Pulmonary artery endothelial cell (primary cell): ENCODE measurements around the gene MYDGF. TPM values are rescaled to one million over a fixed set of nuclear protein-coding genes. Genes with fewer than 3 reads are reported as not detected.
"Not testable (repeated sequence)": the region's sequence is repeated elsewhere in the genome, so short reads cannot be mapped to it uniquely, and the experiment has no call there.

Experiments used
- DNase-seq: peaks from one replicate; pipeline ENCODE4 v3.0.0-alpha.2; 2011; ENCODE audit warnings: low read depth, low spot score
- total RNA-seq: library from RNA; depleted of rRNA; stranded (reverse); fragments of >200 nt; gene quantifications from 2 replicates; pipeline ENCODE4 v1.2.3, GENCODE V29; 2014

Gene MYDGF
- total RNA-seq, 1 donor from 2014 or later = 242 TPM

DNA sequence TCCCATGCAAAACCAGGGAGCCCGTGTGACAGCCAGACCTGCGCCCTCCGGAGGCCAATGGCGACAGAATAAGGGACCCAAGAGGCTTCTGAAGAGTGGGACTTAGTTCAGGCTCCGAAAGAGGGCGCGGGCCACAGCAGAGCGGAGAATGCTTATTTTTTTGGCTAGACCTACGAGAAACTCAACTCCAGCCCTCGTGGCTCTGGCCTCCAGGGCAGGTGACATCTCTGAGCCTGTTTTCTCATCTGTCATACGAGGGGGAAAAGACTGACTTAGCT lies 30.5 kb upstream of the MYDGF start:
- no peak for DNase-seq

DNA sequence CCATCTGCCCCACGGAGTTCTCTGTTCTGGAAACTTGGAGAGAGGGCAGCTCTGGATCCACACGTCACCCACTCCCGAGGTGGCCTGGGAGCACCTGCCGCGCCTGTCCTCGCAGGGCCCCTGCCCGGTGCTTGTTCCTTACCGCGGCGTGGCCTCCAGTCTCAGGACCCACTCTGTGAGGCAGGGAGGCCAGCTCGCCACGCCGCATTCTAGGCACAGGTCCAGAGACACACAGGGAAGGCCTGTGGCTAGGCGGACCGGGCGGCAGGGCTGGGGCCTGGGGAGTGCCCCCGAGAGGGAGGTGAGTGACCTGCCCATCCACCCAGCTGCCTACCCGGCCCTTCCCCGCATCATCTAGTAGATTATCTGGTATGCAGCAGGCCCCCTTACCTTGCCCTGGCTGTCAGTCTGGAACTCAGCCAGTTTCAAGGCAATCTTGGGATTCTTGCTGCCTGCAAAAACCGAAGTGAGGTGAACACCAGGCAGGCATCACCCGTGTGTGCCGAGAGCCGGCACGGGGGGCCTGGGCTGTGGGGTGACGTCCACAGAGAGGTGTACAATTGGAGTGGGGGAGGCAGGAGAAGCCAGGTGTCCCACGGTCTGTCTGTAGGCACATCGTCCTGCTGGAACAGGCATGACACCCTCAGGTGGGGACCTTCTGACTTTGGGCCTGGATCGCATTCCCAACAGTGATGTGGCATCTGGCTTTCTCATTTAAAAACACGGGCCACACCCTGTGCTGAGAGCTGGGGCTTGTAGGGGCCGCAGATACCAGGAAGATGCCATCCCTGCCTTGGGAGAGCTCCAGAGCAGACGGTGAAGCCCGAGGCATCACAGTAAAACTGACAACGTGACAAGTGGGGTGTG lies 29.9 kb upstream of the MYDGF start:
- DNase-seq = no peak

DNA sequence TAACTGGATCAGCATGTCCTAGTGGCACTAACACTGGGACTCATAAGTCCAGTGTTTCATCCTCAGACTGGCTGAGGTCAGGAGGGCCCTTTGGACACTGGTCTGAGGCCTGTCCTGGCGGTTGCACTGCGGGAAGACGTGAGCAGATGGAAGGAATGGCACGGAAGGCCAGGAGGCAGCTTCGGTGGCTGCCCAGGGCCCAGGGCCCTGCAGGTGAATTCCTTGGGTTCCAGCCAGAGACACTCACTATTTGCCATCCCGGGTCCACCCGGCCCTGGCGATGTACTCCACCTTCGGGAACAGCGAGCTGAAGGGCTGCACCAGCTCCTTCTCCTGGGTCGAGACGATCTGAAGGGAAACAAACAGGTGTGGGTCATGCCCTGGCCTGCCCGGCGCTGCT lies 27.2 kb upstream of the MYDGF start:
- DNase-seq = no peak

DNA sequence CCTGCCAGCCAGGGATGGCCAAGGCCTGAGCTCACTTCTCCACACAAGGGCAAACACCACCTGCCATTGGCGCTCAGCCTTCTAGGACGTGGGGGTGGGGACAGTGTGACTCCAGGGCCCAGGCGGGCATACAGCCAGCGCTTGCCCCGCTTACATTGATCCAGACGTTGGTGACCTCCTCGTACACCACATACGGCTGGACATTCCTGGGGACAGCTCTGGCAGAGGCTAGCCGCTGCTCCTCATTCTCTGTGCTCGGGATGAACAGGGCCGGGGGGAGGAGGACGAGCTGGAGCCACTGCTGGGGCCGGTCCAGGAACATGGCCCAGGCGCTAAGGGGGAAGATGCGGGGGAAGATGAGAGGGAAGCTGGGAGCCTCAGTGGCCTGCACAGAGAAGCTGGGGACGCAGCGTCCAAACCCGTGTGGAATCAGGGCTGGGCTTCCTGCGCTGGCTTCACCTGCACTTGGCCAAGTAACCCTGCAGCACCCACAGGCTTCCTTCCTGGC lies 25.1 kb upstream of the MYDGF start:
- DNase-seq = no peak

DNA sequence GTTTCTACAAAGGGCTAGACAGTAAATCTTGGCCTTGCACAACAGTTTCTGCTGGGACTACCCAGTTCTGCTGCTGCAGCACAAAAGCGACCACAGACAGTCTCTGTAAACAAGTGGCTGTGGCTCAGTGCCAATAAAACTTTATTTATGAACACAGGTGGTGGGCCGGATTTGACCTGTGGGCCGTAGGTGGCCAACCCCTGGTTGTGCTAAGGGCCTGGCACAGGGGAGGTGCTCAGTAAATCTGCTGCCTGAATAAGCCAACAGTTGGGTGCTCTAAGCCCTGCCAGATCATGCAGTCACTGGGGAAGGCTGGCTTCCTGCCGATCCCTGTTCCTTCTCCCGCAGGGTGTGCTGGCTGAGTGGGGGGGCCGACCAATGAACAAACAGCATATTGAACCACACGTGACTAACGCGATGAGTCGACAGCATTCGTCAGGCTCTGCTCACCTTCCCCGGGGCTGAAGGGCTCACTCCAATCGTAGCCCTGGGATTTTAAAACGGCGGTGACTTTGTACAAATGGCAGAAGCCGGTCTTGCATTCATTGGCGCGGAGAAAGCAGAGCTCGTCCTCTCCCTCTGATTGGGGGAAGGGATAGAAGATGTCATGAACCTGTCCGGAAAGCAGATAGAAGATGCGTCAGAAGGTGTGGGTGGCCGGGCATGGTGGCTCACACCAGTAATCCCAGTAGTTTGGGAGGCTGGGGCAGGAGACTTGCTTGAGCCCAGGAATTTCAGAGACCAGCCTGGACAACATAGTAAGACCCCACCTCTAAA lies 24.3 kb upstream of the MYDGF start:
- peak; percentile 71 for DNase-seq

DNA sequence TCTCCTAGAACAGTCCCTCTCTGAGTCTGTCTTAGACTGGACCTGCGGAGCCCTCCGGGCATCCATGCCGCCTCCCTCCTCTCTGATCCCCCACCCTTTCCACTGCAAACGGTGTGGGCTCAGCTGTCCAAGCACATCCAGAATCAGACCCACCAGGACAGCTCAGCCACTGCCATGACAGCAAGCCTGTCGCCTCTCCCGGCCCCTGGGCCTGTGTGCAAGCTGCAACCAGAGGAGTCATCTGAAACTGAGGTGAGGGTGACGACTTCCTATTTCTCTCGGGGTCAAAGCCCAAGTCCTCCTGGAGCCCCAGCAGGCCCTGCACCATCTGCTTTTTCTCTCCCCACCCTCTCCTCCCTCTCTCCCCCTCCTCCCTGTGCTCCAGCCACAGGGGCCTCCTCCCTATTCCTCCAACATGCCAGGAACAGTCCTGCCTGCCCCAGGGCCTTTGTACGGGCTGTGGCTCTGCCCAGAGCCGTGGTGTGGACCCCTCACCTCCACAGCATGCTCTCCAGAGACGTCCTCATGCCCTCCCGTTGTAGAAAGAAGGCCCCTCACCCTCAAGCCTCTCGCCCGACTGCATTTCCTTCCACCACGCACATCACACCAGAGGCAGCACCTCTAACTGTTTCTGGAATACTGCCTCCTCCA lies 23.5 kb upstream of the MYDGF start:
- DNase-seq = no peak

DNA sequence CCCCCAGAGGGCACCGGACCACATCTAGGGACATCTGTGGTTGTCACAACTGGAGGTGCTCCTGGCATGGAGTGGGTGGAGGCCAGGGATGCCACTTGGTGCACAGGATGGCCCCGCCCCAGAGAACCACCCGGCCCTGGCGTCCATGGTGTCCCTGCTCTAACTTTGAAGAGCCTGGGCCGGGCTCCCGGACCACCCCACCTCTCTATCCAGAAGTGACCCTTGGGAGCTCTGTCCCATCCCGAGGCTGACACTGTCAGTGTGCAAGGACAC lies 22.9 kb upstream of the MYDGF start:
- DNase-seq = no peak

DNA sequence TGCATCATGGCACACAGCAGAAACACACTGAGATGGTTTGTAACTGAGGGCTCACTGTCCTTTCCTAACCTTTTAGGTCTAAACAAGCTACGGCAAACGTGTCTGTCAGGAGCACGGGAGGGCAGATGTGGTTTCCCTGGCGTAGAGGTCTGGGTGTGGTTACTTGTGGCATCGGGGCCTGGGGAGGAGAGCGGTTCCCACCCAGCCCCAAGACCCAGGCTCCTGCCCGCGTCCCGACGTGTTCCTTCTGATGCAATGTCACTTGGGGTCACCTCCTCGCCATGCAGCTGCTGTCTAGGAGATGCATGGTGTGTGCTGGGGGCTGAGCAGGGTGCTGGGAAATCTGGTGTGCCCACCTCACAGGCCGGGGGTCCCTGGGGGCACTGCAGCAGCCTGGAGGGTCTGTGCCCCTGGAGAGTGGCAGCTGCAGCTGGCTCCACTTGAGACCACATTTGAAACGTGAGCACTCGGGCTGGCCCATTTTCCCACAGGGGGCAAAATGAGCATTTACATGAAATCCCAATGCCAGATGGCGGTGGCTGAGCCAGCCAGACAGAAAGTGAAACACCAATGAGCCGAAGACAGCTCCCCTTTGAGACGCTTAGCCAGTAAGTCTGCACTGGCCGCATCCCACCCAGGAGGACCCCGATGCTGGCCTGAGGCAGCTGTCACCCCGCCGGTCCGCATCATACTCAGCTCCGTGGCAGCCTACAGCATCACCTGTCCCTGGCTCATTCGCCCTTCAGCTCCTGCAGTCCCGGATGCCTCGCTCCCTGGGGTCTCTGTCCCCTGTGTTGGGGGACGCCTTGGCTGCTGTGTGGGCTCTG lies 22.3 kb upstream of the MYDGF start:
- no peak for DNase-seq

DNA sequence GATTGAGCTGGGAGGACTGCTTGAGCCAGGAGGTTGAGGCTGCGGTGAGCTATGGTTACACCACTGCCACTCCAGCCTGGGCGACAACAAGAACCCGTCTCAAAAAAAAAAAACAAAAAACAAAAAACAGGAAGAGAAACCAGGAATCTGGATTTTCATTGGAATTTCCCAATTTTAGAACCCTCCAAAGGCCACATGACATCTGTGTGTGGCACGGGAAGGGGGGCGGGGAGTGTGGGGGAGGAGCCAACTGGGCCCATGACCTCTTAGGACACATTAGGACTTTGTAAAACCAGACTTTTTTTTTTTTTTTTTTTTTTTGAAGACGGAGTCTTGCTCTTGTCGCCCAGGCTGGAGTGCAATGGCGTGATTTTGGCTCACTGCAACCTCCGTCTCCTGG lies 21.2 kb upstream of the MYDGF start:
- DNase-seq = no peak

DNA sequence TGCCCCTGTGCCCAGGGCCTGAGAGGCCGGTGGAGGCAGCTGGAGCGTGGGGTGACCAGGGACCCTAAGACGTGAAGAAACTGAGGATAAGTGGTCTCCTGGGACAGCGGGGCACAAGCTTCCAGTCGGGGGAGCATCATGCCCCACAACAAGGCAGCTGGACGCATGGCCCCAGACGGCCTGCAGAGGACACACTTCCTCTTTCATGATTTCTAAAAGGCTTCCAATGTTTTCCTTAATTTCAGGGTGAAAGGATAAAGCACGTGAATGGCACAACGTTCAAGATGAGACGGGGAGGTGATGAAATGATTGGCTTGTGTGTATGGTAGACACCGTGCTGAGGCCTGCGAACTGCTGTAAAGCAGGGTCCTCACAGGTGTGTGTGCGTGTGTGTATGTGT lies 20.2 kb upstream of the MYDGF start:
- DNase-seq = no peak

DNA sequence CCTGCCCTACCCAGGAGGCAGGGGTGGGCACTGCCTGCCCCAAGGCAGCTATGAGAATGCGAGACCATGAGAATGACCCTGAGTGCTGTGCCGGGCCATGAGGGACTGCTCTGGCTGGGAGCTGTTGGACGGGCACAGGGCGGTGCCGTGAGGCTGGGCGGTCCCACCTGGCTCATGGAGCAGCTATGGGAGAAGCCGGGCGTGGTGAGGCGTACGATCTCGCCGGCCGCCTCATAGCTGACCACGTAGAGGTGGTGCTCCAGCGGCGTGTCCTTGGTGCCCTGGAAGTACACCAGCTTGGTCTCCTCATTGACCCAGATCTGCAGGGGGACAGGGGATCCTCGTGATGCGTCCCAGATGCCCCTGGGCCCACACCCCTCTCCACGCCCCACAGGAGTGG lies 19.3 kb upstream of the MYDGF start:
- DNase-seq = no peak

DNA sequence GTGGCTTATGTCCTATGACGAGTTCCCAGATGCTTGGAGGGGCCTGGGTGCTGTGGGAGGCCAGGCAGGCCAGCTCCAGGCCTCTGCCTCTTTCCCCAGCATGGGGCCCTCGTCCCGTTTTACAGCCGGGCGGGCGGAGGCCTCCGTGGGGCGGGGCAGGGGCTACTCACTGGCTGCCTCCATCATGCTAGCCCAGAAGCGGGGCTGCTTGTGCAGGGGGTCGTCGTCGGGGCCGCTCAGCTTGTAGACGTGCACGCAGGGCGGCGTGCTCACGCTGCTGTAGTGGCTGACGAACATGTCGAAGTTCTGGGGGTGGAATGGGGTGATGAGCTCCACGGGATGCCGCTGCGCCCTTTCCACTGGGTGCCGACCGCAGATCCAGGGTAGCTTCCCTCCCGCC lies 18.4 kb upstream of the MYDGF start:
- DNase-seq = no peak

DNA sequence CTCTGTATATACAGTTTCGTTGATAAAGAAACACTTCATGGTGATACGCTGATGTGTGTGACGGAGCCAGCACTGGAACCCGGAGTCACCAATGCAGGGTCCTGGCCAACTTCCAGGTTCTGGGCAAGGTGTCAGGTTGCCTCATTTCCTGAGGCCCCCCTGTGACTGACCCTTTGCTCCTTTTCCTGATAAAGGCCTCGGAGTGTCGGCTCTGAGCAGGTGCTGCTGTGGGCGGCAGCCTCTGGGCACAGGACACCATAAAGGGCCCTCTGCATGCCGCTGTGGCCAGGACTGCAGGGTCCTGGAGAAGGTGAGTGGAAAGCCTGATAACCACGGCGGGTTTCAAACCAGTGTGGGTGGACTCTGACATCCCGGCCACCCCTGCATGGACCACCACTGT lies 17.3 kb upstream of the MYDGF start:
- DNase-seq = no peak

DNA sequence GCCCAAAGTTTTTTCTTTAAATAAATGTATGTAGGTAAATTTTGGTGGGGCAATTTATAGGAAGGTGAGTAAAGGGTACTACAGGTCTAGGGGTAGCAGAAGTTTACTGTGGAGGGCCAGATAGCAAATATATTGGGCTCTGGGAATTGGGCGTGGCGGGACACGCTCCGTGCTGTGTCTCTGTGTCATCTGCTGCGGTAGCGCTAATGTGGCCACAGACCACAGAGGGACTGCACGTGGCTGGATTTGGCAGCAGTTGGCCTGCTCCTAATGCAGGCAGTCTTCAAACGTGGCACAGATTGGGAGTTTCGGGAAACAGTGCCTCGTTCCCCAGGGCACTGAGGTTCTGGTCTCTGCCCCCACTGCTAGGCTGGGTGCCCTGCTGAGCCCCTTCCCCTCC lies 16.6 kb upstream of the MYDGF start:
- DNase-seq = no peak

DNA sequence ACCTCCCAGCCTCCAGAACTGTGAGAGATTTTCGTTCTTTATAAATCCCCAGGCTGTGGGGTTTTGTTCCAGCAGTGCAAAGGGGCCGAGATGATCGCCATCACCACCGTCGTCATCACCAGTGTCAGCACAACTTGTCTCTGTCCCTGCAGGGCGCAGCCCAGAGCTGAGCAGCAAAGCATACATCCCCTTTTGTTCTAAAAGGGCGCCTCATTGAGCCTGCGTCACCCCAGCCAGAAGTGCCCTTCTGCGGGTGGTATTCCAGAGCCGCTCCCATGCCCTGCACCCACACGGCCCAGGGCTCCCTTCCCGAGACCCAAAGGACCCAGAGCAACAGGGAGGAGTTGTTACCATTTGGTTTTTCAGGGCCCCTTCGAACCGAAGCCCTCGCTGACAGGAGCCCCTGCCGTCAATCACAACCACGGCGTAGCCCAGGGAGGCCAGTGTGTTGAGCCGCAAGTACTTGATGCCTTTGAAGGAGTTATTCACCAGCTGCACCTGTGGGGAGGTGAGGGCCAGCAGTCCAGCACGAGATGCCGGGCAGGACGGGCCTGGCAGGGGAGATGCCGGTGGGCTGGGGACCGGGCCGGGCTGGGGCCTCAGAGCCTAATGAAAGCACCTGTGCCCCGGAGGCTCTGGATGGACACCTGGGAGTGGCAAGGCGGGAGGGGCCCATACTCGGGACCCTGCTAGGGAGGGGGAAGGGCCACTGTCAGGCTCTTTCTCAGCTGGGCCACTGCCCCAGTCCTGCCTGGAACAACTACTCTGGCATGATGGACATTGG lies 14.4 kb upstream of the MYDGF start:
- DNase-seq = no peak

DNA sequence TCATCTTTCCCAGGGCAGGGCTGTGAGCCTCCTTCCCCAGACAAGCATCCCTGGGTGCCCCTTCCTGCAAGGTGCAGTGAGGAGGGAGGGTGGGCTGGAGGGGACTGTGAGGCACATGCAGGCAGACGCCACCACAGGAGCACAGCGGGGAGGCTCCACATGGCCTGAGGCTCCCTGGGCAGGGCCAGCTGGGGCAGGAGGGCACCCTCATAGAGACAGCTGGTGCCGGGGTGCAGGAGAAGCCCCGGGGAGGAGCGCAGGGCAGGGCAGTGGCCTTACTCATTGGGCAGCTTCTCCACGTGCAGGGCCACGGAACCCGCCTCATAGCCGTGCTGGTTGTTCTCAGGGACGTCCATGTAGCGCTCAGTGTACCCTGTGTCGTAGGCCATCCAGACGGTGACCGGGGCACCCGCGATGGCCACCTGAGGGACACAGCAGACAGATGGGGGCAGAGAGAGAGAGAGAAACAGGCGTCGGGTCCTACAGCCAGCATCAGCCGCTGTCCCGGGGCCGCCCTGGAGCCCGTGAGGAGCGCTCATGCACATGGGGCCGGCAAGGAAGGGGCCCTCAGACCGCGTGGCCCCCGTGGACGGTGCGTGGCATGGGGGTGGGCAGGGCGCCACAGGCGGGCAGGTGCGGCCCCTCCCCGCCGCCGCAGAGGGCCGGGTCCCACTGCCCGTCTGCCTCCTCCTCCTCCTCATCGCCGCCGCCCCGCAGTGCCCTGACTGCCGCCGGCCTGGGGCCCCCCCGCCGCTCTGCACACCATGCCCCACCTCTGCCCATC lies 12.5 kb upstream of the MYDGF start:
- no peak for DNase-seq

DNA sequence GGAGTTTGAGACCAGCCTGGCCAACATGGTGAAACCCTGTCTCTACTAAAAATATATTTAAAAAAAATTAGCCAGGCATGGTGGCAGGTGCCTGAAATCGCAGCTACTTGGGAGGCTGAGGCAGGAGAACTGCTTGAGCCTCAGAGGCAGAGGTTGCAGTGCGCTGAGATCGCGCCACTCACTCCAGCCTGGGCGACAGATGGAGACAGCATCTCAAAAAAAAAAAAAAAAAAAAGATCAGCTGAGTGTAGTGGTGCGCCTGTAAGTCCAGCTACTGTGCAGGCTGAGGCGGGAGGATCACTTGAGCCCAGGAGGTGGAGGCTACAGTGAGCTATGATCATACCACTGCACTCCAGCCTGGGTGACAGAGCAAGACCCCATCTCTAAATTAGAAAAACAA lies 9.9 kb upstream of the MYDGF start:
- DNase-seq = not testable (repeated sequence)

DNA sequence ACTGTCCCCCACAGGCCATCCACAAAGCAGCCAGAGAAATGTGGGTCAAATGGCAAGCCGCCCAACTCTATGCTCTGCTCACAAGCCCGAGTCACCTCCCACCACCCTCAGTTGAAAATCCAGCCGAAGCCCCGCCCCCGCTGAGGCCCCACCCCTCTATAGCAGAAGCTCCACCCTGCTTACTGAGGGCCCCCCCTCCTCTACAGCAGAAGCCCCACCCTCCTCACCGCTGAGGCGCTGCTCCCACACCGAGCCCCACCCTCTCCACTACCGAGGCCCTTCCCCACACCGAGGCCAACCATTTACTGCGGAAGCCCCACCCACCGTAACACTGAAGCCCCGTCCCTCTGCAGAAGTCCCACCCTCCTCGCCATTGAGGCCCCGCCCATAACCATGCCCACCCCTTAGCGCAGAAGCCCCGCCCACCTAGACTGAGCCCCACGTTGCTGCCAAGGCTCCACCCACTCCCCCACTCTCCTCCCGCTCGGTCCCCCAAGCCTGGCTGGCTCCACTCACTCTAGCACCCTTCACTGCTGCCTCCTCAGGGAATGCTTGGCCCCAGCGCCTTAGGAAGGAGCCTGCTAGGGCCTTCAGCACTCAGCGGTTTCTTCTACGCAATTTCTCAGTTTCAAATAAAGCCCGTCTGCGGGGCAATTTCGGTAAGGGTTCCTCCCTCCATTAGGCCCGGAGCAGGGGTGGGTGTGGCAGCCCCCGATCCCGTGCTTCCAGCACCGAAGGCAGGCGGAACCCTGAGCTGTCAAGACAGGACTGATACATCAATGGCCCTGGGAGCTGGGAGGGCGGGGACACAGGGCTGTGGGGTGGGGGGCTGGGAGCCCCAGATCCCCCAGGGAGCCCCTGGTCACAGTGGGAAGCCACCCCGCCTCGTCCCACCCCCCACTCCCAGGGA lies 9.0 kb upstream of the MYDGF start:
- no peak for DNase-seq
